Stimulated activated naive CD4-positive, alpha-beta T cell (primary cell): ENCODE results near the gene KCTD18.

Experiments used
- DNase-seq, 6 experiments: peaks; one replicate each; lab custom pipeline; 2025; lab: John Stamatoyannopoulos, UW

Gene KCTD18

DNA sequence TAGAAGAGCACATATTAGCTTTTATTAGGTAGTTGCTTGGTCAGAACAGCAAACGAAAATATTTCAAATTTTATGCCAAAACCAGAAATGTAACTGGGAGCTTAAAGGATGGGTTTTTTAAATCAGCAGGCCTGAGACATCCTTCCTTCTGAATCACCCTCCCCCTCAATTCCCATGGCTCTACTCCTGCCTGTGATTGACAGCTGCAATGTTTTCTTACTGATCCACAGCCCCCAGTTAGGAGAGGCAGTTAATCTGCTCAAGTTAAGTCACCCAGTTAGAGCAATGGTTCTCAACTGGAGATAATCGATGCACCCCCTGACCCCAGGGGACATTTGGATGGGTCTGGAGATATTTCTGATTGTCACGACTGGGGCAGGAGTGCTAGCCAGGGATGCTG, 24.9 kb downstream of the KCTD18 start:
- no peak for DNase-seq

DNA sequence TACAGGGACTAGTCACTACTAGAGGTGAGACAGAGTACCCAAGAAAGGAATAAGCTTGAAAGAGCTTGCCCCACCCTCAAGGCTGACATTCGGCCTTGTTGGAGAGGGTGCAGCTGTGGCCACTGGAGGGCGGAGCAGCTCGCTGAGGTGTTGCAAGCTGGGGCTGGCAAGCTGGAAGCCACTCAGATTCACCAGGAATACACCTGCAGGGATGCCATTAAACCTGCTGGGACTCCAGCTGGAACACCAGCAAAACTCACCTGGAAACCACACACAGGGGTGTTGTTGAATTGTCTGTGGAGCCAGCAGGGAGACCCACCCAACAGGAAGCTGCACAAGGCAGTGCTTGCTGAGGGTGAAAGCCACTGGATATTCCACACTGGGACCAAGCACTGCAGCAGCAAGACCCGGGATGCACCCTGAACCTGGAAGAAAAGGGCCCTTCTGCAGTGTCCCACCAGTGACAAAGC, 26.1 kb downstream of the KCTD18 start:
- no peak for DNase-seq

DNA sequence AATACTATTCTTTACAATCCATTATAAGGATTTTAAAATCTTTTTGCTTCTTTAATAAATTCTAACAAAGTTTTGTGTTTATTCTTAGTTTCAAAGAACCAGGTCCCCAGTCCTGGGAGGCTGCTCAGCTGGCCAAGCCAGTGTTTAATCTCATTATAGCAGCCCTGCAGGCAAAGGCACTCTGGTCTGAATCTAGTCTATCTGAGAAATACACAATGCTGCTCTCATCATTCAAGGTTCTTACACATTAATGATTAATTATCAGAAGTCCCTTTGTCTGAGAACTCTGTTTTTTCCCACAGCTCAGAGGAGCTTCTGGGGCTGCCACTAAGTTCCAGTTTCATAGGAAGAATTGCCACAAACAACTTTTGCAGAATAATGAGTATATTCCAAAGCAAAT, 27.7 kb downstream of the KCTD18 start:
- no peak for DNase-seq

DNA sequence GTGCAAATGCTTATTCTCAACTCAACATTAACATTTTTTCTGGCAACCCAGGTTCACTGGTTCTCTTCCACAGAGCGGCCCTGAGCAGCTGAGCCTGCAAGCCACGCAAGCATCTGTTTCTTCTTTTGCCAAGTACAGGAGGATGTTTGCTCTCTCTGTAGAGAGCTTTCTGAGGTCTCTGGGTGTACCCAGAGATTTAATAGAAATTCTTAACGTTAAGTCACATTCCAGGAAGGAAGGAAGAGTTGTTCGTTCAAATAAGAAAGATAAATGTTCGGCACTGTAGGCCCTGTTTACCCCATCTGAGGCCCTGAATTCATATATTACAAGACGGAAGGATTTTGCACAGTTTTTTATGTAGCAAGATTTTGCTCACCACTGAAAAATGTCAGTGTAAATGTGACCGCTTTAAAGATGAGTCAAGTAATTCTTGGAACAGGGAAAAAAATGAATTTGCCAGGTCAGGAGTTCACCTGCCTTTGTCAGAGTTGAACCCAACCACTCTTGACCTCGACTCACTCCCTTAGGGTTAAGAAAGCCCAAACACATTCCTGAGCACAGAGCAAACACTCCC, 30.1 kb downstream of the KCTD18 start:
- DNase-seq: no peak

DNA sequence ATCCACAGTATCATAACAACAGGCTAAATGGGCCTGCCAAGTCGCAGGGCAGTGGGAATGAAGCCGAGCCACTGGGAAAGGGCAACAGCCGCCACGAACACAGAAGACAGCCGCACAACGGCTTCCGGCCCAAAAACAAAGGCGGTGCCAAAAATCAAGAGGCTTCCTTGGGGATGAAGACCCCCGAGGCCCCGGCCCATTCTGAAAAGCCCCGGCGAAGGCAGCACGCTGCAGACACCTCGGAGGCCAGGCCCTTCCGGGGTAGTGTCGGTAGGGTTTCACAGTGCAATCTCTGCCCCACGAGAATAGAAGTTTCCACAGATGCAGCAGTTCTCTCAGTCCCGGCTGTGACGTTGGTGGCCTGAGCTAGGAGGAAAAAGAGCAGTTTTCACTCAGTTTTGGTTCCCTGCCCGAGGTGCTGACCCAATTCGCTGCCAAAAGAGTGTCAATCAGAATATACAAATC, 32.2 kb downstream of the KCTD18 start:
- no peak for DNase-seq

DNA sequence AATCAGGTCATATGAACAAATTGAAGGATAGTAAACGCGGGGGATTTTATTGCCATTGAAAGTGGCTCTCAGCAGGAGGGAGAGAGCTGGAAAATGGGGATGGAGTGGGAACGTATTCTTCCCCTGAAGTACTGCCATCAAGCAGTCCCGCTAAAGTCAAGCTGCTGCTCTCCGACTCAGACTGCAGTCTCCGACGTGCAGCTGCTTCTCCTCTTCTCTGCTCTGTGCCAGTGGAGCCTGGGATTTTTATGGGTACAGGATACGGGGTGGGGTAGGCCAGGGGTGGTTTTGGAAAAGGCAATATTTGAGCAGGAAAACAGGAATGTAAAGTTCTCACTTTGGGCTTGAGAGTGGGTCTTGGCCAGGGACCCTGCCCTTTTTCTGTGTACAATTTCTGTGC, 33.0 kb downstream of the KCTD18 start:
- DNase-seq: no peak

DNA sequence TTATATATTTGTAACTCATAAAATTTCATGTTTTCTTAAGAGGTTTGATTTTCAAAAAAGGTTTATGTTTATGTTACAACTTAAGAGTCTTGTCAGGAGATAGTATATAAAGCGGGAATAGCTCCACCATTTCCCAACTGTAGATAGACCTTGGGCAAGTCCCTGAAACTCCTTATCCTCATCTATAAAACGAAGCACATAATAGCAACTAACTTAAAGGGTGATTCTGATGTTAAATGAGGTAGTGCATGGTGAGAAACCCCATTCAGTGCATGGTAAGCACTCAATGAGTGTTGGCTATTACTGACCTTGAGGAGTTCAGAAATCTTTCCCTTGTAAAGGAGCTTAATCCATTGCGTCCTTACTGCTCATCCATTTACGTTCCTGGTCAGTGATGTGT, 34.1 kb downstream of the KCTD18 start:
- no peak for DNase-seq

DNA sequence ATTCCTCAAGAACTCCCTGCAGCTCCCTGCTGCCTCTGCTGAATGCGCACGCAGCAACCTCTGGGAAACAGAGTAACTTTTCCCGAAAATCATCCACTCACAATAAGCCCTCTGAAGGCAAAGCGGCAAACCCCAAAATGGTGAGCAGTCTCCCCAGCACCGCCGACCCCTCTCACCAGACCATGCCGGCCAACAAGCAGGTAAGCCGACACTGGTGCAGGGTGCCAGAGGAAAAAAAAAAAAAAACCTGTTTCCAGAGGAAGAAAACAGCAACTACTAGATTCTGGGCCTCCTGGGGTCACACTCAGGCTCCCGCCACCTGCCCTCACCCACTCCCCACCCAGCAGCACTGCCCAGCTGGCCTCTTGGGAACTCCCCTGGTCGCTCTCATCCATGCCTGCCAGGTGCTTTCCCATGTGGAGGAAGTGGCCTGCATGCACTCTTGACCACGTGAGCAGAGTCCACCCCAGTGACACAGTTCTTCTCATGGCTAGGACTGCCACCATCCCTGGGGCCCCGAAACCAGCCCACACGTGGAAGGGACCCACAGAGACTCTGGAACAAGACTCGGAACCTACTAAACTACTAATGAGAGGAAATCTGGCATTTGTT, 36.9 kb downstream of the KCTD18 start:
- DNase-seq: no peak

DNA sequence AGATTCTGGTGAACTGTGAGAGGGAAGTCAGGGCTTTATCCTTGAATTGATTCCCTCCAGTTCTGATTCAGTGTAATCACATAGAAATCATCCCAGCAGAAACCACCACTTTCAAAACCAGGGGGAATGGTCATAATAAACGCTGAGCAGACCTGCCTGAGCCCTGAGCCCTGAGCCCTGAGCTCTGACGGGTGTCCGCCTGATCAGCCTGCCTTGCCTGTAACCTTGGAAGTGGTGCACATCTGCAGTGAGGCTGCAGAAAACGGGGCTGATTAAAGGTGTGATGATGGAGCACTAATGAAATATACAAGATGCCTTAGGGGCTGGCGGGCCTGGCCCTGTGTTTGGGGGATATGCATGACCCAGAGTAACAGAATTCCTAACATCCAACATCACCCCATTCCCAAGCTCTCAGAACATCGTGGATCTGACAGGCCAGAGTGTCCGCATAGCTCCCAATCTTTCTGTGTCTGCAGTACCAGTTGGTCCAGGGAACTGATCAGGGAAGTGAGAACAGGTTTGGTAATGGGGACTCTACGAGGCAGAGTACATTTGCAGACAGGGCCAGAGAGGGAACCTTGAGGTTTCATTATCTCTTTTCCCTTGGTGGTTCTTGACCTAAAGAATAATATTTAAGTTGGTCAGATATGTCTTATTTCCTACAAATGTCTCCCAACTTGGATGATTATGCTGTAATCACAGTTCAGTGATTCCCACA, 37.8 kb downstream of the KCTD18 start:
- DNase-seq: no peak

DNA sequence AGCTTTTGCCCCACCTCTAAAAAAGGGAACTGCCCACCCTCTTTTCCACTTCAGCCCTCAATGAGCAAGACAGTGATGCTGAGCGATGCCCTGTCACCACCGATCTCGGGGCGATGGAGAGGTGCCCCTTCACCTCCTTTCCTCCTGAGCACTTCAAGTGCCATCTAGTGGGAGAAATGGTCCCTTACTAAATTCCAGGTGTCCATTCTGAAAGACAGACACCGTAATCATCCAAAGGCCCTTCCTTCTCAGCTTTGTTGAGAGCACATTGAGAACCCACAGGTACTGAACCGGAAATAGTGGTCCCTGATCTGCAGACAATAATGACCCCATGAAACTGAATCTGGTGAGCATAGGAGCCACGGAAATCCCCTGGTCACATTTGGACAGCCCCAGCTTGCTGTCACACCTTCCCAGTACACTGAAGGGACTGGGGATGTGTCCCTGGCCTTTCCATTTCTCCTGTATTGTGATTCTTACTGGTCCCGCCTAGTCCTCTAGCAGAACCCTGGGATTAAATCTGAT, 38.5 kb downstream of the KCTD18 start:
- DNase-seq: peak in 4 of 6 experiments; percentile 7 to 37 (median 22)

DNA sequence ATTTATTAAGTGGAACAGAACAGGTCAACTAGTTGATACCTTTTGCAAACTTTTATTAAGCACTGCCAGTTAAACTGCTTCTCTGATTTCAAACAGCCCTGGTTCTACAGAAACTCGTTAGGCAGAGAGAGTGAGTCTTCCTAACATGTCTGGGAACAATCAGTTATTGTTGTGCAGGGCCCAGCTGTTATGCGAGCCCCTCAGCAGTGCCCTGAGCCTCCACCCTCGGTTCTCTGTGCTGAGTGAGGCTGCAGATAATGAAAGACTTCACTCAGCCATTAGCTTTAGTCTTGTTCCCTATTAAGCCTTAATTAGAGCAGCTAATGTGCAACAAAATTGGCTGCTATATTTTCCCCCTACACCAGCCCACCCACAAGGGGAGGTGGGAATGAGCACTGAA, 39.6 kb downstream of the KCTD18 start:
- no peak for DNase-seq

DNA sequence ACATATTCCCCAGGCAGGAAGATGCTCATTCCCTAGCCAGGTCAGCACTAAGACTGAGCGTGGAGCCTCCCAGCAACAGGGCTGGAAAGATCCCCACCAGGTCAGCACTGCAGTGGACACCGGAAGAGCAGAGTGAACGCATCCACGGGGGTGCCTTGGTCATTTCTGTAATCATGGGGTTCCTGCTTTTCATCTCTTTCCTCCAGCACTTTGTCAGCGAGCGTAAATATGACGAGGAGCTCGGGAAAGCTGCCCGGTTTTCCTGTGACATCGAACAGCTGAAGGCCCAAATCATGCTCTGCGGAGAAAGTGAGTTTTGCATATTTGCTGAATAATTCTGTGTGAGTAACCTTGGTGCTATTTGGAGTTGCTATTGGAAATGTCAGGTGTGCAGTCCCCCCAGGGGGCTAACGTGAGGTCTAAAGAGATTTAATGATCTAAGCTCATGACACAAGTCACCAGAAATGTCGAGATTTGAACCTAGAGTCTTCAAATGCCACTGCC, 40.1 kb downstream of the KCTD18 start:
- no peak for DNase-seq

DNA sequence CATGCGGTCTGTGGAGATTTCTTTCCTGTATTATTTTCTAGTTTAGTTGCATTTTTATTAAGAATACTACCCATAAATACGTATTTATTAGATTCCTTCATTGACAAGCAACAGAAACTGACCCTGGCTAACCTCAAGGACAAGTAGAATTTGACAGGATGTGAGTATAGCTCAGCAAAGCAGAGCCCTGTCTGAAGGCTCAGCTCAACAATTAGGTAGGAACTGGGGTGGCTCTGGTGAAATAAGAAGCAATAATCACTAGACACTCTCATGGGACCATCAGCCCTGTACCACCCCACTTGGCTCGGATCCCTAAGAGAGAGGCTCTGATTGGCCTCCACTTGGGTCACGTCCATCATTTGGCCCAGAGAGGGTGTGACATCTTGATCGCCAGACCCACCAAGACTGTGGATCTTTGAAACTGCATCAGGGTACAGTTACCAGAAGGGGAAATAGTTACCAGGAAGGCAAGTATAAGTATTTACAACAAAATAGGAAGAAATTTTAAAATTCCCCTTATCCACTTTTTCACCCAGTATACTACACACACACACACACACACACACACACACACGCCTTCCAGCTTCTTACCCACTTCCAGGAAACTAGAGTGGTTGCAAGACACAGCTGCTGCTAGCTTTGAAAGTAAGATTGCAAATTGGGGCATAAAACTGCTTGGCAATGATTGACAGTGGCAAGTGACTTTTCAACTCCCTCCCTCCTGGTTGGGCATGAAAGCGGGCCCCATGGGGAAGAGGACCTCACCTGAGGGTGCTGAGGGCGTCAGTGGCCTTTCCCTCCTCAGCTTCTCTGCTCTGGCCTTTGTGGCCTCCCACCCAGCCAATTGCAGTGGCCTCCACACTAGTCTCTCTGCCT, 41.8 kb downstream of the KCTD18 start:
- DNase-seq: peak in 4 of 6 experiments; percentile 20 to 63 (median 60)

DNA sequence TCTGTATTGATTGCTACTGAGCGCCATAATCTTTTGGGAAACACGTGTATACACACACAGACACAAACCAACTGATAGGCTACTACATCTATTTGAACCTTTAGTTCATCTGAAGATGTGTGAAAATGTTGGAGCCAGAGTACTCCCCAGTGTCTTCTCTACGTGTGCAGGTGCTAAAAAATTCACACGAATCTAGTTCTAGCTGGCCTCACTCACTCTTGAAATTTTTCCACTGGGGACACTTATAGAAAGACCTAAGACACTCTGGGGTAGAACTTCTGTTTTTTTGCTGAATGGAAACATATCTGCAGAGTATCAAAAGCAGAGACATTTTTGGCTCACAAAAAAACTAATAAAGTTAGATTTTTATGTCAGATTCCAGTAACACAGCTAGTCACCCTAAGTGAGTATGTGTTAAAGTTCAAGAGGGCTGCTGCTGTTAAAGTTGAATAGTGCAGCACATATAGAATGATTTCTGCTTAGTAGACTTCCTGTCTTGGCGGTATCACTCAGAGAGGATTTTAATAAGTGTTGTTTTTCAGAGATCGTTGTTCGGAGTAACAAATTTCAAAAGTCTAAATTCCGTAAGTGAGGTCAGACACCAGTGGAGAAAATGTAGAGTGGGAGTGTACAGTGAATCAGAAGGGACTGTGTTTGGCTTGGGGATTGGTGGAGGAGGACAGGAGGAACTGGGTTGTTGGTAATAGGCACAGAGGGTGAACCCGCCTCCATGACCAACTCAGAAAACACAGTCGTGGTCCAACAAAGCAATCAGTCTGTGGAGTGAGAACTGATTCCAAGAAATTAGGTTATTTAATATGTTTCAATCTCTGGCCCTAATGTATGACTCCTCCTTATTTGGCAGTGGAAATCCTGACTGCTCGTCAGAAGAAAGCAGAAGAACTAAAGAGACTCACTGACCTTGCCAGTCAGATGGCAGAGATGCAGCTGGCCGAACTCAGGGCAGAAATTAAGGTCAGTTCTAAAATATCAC, 43.1 kb downstream of the KCTD18 start:
- DNase-seq: peak in 3 of 6 experiments; percentile 45 to 48 (median 46)

DNA sequence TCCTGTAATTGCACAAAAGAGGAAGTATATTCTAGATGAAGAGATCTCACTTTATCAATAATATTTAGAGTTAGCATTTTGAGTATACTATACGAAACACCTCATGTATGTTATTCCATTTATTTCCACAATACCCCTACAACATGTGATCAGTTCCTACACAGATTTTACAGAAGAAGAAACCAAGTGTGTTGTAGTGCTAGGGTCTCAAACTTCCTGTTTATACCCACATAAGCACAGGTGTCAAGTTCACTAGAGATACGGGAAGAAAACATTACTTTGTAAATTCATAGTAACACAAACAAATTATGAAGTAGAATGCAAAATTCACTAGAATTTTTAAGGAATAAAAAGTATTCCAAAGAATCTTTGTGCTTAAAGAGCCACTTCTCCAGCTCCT, 46.4 kb downstream of the KCTD18 start:
- DNase-seq: no peak

DNA sequence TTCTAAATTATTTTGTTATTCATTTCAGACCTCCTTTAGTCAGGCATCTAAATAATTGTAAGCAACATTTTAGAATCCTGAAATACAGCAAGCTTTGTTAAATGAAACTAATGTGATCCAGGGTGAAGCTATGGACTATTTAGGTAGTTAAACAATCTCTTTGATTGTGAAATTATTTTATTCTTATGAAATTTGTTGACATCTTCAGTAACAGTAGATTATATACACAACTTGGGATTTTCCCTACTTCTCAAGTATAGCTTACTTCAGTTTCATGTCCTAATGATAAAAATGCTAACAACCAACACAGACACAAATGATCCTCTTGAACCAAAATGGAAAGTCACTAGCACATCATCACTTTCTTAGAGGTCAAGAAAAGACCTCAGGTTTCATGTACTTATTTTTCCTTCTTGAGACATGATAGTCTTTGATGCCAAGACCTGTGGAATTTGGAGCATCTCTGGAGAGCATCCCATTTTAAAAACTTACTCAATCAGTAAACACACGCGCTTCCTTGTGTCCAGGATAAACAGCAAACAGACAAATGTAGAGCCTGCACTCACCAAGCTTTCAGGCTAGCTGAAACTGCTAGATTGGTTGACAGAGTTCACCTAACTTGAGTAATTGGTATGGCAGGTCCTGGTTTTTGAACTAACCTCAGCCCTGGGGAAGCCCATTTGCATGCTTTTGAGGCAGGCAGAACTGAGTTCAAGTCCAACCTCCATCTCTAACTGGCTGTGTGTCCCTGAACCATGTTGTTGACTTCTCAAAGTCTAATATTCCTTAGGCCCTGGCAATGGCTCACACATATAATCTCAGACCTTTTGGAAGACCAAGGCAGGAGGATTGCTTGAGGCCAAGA, 47.8 kb downstream of the KCTD18 start:
- no peak for DNase-seq

DNA sequence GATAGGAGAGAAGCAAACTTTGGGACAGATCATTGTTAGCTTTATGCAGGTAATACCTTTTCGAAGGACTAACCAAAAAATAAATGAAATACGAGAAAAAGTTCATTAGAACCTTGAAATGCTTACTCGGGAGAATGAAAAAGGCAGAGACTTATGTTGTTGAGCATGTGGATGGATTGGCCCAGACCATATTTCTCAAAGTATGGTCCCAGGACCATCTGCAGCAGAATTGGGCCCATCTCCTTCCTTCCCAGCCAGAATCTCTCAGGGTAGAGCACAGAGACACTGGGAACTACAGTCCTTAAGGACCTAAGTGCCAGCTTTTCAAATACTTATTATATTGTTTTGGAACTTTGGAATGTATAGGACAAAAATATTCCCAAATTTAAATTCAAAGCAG, 50.8 kb downstream of the KCTD18 start:
- DNase-seq: no peak

DNA sequence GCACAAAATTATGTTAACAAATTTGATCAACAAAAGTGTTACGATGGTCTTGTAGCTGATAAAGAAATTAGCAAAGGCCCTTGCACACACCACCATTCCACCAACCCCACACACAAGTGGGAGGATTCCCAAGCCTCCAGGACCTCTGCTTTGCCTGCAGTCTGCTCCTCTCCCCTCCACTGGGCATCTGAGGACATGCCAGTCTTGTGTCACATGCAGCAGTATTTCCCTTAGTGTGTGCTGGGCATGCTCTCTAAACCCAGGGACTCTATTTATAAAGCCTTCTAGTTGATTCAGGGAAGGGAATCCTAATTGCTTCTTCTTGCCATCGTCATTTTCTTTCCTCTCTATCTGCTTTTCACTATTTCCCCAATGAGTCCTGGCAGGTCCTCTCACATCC, 53.3 kb downstream of the KCTD18 start:
- DNase-seq: no peak

DNA sequence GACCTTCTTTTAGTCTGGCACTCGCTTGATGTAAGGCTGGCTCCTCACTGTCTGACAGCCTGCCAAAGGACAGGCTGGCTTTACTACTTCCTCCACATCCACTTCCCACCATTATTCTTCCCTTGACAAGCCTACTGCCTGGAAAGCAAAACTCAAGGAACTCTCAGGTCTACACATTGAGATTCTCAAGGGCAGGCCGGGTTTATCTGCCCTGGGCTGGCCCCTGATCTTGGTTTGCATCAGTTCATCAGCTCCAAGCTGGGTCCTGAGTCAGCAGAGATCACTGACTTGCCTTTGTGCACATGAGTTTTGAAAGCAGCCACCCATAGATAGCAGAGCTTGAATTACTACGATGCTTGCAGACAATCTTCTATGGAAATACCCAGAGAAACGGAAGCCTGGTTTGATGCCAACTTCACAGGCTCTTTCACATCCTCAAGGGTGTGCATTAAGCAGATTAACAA, 53.9 kb downstream of the KCTD18 start:
- peak in 1 of 6 experiments; percentile 6 for DNase-seq
